Activated CD8-positive, alpha-beta memory T cell treated with anti-CD3 and anti-CD28 coated beads, Interleukin-2, amount 50 U/mL, for 4 hours (primary cell): ENCODE measurements around the gene TMEM119.
A peak's percentile ranks its signal among the peaks of the same experiment; 100 is the strongest.

ENCODE experiments used
- DNase-seq: peaks from one replicate; pipeline ENCODE4 v3.0.0-alpha.2; 2020

The TMEM119 gene

DNA sequence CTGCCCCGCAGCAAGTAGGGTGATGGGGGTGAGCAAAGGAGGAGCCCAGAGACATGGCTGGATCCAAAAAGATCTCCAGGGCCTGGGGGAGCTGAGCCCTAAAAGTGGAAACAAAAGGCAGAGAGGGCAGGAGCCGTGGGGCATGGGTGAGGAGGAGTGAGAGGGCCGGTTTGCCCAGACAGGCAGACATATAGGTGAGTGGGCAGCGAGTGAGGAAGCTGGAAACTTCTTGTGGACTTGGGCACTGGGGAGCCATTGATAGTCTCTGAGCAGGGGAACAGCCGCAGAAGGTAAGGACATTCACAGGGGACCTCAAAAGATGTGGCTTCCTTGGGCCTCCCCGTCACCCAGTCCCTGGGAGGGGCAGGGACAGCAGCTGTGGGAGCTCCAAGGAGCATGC is 16.8 kb upstream of the TMEM119 start:
- DNase-seq = no peak

DNA sequence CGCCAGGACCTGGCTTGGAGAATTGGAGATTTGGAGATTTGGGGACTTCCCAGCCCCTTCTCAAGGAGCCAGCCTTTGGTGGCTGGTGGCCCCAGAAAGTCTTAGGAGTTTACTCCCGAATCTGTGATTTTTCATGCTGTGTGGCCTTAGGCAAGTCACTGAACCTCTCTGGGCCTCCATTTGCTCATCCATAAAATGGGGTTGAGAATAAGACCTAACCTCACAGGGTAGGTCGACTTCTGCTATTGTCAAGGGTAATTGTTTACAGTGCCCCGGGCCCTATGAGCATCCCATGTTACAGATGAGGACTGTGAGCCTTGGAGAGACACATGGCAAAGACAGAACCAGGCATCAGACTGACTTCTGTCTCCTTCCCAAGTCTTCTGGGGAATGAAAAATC is 16.2 kb upstream of the TMEM119 start:
- no peak for DNase-seq

DNA sequence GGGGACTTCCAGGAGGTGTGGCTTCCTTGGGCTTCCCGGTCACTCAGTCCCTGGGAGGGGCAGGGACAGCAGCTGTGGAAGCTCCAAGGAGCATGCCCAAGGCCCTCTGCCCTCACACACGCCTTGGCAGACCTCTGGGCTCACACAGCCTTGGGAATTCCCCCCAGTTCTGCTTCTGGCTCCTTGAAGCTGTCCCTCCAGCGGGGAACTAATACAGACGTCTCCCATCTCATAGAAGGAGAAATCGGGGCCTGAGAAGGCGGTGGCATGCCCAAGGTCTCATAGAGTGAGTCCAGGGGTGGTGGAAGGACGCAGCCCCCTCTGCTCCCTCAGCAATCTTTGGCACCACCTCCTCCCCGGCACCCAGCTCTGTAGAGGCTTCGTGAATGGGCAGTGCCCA is 15.7 kb upstream of the TMEM119 start:
- DNase-seq = no peak

DNA sequence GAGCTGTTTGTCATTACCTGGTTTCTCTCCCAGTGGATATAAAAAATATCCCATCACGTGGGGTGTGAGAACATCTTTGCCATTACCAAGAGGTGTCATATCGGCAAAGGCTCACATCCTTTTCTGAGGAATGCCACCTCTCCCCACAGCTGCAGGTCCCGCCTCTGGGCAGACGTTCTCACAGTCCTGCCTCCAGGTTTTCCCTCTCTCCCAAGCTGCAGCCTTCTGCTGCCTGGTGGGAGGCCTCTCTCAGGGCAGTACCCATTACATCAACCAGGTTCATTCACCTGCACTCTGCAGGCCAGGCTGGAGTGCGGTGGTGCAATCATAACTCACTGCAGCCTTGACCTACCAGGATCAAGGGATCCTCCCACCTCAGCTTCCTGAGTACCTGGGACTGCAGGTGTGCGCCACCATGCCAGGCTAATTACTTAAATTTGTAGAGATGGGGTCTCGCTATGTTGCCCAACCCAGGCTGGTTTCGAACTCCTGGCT is 15.0 kb upstream of the TMEM119 start:
- DNase-seq = no peak

- DNase-seq = peak; percentile 75
Observed at GRCh38 chr12:108611884-108612415, 14.1 kb upstream of the TMEM119 start.

DNA sequence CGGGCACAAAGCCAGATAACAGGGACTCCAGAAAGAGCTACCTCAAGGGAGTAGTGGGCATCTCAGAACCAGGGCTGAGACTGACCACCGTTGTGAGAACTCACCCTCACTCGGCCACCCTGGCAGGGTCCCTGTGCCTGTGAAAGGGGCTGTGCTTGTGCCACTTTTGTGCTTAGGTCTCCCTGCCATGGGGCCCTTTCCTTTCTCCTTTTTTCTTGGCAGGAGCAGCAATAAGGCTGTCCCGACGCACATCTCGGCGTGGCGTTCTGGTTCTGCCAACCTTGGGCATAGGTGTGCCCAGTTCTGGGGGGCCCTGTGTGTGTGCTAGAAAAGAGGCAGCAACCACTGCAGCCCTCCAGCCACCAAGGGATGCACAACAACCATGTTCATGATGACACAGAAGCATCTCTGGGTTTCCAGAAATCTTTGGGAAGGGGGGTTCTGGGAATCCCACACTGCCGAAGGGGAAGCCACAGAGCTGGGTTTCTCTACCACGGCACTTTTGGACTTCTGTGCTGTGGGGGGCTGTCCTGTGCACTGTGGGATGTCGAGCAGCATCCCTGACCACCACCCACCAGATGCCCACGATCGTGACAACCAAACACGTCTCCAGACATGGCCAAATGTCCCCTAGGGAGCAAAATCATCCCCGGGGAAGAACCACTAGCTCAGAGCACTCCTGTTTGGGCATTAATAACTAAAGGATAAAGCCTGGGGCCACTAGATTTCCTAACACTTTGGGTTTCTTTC is 13.1 kb upstream of the TMEM119 start:
- no peak for DNase-seq

- DNase-seq = no peak
Observed at GRCh38 chr12:108610336-108610815, 12.5 kb upstream of the TMEM119 start.

DNA sequence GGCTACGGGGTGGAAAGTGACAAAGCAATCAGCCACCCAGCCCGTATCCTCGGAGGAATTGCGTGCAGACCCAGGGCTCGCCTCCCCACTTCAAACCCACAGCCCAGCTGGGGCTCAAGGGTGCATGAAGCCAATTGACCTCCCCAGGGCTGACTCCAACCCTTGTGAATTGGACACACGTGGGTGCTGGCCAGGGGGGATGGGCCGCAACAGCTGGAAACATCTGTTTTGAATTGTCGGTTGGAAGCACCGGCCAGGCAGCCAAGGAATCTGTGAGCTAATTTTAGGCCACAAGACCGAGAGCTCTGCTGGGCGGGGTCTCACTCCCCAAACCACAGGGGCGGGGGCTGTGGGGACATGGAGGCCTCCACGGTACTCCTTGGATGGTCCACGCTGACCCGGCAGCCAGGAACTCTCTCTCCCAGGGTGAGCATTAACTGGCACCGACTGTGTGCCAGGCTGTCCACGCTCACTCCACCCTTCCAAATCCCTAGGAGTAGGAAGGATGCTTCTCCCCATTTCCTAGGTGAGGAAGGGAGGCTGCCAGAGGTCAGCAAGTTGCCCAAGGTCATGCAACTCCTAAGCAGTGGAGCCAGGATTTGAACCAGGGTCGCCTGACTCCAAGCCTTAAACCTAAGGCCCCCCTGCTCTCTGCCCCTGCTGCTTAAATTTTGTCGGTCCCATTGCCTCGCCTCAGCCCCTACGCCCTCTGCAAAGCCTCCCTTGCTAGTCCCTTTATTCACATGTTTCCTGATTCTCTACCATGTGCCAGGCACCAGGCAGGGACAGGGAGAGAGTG is 11.9 kb upstream of the TMEM119 start:
- DNase-seq = no peak

DNA sequence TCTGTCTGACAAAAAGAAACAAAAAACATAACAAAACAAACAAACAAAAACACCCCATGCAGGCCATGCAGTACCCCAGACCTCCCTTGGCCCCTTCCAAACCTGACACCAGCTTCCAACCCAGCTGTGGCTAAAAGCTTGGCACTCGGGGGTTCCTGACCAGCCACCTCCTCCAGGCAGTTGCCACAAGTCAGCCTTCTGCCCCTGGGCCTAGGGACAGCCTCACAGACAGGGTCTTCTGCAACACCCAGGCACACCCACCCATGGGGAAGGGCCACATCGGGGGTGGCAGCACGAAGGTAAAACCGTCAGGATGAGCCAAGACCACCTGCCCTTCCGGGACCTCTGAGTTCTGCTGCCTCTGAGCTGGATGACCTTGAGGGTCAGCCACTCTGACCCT is 10.7 kb upstream of the TMEM119 start:
- no peak for DNase-seq

DNA sequence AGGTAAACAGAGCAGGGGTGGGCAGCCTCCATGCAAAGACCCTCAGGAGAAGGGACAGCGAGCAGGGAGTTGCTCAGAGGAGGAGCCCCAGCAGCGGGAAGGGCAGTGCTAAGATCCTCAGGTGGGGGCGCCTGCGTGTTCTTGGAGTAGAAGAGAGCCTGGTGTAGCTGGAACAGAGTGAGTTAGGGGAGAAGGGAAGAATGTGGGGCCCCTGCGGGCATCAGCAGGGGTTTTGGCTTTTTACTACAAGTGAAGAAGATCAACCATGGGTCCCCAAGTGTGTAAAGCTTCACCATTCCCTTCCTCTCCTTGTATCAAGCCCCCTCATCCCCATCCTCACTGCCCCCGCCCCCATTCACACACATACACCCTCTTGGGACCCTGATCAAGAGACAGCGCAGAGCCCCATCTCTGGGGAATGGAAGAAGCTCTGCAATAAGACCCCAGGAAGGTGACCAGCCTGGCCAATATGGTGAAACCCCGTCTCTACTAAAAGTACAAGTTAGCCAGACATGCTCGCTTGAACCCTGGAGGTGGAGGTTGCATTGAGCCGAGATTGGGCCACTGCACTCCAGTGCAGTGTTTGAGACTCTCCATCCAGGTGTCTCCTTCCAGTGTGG is 10.2 kb upstream of the TMEM119 start:
- no peak for DNase-seq

DNA sequence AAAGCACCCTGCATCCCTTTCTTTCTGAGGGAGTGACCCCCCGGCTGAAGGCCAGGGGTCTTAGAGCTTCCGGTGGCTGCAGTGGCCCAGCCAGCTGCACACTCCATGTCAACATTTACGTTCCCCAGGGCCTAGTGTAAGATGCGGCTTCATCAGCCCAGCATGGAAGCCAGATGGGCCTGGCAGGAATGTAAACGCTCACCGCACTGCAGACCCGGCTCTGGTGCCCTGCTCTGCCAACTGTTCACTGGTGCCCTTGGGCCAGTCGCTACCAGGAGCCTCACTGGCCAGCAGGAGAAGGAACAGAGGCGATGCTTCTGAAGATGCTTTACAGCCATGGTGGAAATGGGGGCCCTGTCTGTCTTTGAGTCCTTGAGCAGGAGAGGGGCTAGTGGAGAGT is 8.6 kb upstream of the TMEM119 start:
- DNase-seq = no peak

DNA sequence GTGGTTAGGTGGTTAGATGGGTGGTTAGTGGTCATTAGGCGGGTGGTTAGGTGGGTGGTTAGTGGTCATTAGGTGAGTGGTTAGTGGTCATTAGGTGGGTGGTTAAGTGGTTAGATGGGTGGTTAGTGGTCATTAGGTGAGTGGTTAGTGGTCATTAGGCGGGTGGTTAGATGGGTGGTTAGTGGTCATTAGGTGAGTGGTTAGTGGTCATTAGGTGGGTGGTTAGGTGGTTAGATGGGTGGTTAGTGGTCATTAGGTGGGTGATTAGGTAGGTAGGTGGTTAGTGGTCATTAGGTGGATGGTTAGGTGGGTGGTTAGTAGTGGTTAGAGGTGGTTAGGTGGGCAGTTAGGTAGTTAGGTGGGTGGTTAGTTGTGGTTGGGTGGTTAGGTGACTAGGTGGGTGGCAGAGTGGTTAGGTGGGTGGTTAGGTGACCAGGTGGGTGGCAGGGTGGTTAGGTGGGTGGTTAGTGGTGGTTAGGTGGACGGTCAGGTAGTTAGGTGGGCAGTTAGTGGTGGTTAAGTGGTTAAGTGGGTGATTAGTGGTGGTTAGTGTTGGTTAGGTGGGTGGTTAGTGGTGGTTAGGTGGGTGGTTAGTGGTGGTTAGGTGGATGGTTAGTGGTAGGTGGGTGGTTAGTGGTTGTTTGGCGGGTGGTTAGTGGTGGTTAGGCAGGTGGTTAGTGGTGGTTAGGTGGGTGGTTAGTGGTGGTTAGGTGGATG is 8.0 kb upstream of the TMEM119 start:
- no peak for DNase-seq

- DNase-seq = no peak
Observed at GRCh38 chr12:108605000-108605689, 7.3 kb upstream of the TMEM119 start.

DNA sequence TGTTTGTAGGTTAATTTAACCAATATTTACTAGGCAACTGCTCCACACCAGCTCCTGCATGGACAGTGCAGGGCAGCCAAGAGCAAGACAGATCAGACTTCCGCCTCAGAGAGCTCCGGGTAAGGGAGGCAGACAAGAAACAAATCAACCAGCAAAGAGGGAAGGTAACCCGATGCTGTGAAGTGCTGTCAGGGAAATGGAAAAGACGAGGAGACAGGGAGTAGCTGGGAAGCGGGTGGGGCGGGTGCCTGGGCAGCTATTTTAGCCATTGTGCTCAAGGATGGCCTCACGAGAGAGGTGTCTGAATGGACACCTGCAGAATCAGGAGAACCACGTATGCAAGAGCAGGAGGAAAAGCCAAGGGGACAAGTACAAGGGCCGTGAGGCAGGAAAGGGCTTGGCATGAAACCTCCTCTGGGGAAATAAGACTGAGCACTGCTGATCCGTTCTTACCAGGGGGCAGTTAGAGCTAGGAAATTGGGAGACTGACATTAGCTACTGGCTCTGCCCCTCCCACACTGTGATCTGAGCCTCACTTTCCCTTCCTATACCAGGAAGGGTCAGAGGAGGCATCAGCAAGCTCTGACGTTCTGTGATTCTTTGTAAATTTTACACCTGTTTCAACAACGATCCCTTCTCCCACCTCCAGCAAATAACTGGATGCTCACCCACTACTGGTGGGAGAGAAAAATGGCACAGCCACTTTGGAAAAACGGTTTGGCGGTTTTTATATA is 6.5 kb upstream of the TMEM119 start:
- DNase-seq = no peak

- no peak for DNase-seq
Observed at GRCh38 chr12:108603743-108604142, 5.9 kb upstream of the TMEM119 start.

DNA sequence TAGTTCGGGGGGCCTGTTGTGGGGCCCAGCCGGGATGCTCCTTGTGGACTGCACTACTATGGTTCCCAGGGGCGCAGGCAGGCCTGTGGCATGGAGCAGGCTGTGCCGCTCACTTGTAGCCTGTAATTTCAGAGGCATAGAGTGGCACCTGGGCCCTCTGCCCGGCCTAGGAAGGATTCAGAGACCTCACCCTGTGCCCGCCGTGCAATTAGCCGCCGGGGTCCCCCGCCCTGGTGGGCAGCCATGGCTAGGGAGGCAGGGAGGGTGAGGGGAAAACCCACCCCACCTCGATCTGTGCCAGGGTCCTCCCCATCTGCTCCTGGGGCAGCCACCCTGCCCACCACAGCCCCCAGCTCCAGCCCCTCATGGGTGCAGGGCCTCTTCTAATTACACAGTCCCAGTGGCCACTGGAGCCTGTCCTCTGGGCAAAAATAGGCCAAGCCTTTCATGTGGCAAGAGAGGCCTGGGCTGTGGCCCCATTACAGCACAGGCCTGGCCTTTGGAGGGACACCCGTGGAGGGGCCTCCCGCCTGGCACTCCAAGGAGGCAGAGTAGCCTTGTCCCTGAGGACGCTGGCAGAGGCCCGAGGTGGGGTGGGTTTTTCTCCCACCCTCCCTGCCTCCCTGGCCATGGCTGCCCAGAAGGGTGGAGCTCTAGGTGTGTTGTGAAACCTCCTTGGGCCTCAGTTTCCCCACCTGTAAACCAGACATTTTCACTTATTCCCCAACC is 5.3 kb upstream of the TMEM119 start:
- DNase-seq = no peak

DNA sequence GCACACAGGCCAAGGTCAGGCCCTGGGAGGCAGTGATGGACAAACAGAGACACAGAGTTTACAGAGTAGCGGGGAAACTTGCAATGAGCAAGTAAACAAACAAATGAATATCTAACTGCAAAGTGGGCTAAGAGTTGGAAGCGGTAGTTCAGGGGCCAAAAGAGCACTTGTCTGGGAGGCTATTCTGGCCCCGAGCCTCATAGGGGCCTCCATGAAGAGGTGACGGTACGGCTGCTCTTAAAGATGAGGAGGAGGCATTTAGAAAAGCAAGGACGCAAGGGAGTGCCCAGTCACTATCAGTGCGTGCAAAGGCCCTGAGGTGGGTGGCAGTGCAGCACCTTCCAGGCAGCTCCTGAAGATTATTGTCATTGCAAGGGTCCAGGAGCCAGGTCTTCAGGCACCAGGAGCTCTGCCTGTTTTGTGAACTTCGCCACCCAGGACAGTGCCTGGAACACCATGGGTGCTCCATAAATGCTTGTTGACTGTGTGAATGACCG is 4.4 kb upstream of the TMEM119 start:
- no peak for DNase-seq

- DNase-seq = no peak
Observed at GRCh38 chr12:108600702-108601007, 2.8 kb upstream of the TMEM119 start.

GRCh38 chr12:108599948-108600701 is 2.2 kb upstream of the TMEM119 start:
- no peak for DNase-seq

DNA sequence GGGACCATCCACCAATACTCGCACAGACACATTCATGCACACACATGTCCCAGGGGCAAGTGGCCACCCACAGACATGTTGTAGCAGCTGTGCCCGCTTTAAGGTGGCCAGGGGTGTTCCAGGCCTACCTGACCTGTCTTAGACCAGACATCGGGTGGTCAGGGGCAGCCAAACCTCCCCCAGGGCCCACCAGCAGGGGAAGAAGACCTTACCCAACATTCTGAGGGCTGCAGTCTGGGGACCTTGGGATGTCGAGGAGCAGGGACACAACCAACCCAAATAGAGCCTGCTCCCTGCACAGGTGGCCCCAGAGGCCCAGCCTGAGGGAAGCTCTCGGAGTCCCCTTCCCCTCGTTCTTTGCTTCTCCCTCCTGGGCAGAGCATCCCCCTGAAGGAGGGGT is 1.7 kb upstream of the TMEM119 start:
- DNase-seq = no peak
